ENCODE results near the gene UPK3B.
"Not testable (repeated sequence)": the region's sequence is repeated elsewhere in the genome, so short reads cannot be mapped to it uniquely, and the experiment has no call there.

Gene UPK3B

GRCh38 chr7:76495717-76496116 lies 14.6 kb upstream of the UPK3B start:
- DNase-seq: not testable (repeated sequence)

GRCh38 chr7:76497918-76498582 lies 12.3 kb upstream of the UPK3B start:
- DNase-seq: not testable (repeated sequence)

GRCh38 chr7:76498583-76499200 lies 11.7 kb upstream of the UPK3B start:
- DNase-seq: not testable (repeated sequence)

DNA sequence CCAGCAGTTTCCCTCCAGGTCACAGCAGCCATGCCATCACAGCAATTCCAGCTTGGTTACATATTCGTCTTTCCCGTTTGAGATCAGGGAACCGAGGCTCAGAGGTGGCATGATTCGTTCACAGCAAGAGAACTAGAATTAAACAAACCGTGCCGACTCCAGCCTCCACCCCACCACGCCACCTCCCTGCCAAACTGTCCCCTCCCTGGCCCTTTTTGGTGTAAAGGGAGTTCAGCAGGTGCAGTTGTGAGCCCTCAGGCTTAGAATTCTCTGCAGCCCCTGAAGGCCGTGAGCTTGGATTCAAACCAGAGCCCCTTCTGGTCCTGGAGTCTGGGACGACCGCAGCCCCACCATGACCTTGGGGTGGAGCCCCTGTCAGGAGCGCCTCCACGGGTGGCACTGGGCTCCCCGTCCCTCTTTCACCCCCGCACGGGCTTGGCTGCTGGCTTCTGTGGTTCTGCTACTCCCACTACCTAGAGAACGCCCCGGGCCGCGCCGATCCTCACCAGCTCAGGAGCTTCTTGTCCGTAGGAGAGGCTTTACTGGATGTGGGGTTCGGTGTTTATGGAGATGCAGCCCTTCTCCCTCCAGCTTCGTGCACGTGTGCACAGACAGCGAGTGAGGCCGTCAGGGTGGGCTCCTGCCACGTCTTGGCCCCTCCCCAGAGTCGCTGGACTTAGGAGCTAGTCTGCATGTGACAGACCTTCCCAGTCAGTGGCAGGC lies 11.0 kb upstream of the UPK3B start:
- not testable (repeated sequence) for DNase-seq

- DNase-seq: not testable (repeated sequence)
These were observed 10.5 kb upstream of the UPK3B start for GRCh38 chr7:76499924-76500241.

DNA sequence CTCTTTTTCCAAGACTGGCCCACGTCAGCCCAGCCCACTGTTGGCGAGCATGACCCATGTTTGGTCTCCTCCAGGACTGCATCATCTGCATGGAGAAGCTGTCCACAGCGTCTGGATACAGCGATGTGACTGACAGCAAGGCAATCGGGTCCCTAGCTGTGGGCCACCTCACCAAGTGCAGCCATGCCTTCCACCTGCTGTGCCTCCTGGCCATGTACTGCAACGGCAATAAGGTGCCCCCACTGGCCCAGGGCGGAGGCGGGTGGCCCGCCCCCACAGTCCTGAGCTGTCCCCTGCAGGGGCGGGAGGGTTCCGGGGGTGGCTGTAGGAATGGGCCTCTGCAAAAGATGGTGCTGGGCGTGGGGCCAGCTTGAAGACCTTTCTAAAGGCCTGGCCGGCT lies 8.1 kb upstream of the UPK3B start:
- not testable (repeated sequence) for DNase-seq

DNA sequence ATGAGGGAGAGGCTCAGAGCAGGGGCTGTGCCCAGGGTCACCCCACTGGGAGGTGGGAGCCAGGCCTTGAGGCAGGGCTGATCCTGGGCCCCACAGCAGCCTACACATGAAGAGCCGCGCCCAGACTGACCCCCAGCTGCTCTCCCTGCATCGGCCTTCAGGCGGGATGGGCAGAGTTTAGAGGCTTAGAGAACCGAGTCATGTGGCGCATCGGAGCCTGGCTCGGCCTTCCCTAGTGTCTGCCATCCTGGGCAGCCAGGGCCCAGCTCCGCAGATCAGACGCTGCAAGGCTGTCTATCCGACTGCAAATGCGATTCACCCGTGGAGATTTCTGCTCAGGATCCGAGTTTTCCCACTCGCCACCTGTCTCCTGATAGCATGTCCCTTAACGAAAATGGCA lies 7.5 kb upstream of the UPK3B start:
- not testable (repeated sequence) for DNase-seq

GRCh38 chr7:76503244-76503643 lies 7.1 kb upstream of the UPK3B start:
- not testable (repeated sequence) for DNase-seq

- not testable (repeated sequence) for DNase-seq
These were observed 5.8 kb upstream of the UPK3B start for GRCh38 chr7:76504351-76505167.

DNA sequence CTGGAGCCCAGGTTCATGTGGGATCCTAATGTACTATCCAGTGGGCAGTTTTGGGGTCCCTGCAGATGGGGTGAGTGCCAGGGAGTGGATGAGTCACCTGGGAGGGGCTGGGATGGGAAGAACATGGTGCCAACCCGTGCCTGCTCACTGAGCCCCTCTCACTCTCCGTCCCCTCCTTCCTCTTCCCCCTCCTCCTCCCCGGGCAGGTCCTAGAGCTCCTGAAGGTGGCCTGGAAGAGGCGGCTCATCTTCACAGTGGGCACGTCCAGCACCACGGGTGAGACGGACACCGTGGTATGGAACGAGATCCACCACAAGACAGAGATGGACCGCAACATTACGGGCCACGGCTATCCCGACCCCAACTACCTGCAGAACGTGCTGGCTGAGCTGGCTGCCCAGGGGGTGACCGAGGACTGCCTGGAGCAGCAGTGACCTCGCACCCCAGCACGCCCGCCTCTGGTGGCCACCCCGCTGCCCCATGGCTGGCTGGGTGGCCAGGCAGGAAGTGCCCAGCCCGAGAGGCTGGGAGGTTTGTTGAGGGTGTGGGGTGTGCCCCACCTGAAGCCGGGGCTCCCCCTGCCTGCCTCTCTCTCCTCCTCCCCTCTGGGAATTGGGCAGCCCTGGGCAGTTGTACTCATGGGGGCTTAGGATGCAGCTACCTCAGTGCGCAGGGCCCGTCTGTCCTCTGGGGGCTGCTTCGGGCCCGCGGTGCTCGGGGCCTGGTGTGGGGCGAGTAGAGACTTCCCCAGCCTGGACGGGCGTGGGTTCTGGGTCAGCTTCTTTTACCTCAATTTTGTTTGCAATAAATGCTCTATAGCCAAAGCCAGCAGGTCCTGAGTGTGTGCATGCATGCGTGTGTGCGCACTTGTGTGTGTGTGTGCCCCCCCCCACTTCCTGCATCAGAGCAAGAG lies 4.9 kb upstream of the UPK3B start:
- DNase-seq: no peak

DNA sequence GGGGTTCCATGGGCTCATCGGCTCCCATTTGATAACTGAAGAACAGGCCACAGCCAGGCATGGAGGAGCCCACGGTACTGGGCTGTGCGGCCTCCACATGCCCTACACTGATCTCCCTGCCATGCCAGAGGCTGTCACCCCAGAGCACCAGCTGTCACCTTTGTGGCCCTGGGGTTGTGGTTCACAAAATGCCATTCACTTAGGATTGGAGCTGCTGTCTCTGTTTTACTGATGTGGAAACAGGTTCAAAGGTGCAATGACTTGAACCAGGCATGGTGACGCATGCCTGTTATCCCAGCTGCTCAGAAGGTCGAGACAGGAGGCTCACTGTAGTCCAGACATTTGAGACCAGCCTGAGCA lies 4.3 kb upstream of the UPK3B start:
- DNase-seq: no peak

DNA sequence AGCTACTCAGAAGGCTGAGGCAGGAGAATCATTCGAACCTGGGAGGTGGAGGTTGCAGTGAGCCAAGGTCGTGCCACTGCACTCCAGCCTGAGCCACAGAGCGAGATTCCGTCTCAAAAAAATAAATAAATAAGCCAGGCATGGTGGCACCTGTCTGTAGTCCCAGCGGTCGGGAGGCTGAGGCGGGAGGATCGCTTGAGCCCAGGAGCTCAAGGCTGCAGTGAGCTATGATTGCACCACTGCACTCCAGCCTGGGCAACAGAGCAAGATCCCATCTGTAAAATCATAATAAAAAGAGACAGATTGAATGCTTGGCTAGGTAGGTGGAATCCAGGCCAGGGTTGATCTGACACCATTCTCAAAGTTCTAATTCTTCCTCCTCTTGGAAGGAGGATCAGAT lies 3.7 kb upstream of the UPK3B start:
- not testable (repeated sequence) for DNase-seq

DNA sequence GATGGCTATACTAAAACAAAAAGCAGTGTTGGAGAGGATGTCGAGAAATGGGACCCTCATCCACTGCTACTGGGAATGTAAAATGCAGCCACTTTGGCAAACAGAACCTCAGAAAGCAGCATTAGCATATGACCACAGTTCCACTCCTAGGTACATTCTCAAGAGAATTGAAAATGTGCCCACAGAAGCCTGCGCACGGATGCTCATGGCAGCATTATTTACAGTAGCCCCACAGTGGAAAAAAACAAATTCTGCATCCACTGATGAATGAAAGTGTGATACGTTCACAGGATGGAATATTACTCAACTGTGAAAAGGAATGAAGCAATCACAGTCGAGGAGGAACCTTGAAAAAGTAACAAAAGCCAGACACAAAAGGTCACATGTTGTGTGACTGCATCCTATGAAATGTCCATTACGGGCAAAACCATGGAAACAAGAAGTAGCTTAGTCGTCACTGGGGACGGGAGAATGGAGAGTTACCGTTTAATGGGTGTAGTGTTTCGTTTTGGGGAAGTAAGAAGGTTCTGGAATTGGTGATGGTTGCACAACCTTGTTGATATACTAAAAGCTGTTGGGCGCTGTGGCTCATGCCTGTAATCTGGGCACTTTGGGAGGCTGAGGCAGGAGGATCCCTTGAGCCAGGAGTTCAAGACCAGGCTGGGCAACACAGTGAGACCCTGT lies 2.5 kb upstream of the UPK3B start:
- no peak for DNase-seq

- not testable (repeated sequence) for DNase-seq
These were observed 1.0 kb downstream of the UPK3B start for GRCh38 chr7:76511200-76511910.

DNA sequence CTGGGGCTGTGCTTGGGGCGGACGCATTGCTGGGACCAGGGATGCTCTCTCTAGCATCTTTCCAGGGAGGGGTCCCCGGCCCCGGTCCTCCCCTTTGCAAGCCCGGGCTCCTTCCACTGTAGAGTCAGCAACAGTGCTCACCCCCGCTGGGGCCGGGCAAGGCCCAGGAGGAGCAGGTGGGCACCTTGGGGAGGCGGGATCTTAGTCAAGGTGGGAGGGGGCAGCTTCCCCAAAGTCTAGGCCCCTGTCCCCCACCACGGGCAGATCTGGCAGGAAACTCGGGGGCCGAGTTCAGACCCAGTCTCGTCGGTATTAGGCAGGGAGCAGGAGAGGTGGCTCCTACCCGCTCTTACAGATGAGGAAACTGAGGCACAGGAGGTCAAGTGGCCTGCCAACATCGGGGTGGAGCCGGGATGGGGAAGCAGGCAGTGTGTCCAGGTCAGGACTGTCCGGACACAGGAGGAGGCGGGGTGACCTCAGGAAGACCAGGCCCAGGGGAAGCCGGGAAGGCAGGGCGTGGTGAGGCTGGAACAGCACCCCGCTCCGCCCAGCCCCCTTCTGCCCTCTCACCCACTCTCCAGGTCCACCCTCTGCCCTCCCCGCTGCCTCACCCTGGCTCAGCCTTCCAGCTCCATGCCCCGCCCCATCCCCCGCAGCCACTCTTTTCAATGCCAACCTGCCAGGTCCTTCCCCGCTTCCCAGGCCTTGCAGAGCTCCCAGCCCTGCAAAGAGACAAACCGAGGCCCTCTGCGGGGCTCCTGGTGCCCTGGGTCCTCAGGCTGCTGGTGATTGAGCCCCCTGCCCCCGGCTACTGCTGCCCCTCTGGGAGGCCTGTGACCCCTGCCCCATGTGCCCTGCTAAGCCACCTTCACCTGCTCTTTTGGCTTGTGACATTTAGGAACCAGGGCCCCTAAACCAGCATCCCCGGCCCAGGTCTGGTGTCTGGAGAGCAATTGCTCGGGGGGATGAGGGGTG lies 1.8 kb downstream of the UPK3B start:
- not testable (repeated sequence) for DNase-seq

DNA sequence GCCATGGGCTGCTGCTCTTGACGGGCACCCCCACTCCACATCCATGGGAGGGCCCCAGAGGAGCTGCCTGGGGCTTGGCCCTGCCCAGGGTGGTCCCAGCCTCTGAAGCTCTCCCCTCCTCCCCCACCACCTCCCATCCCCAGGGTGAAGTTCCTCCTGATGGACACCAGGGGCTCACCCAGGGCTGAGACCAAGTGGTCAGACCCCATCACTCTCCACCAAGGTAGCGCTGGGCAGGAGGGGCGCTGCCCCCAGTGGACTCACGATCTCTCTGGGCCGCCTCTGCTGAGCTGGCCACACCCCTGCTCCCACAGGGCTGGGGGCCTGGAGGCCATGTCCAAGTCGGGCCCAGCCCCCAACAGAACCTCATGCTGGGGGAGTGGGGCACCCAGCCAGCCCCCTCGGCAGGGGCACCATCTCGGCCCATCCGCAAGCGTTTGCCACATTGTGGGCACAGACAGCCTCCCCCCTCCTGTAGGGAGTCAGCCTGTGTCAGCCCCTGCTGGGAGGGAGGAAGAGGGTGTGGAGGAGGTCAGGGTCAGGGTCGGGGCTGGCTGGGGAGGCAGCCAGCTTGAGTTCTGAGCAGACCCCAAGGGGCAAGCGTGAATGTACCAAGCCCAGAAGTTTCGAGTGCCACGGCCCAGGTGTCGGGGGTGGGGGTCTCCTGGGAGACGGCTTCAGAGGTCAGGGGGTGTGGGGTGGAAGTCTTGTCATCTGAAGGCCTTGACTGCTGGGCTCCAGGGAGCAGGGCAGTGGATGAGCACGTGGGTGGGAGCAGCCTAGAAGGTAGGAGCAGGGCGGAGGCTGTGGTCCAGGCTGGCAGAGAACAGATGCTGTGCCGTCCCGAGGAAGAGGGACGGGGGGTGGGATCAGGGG lies 2.8 kb downstream of the UPK3B start:
- DNase-seq: no peak

GRCh38 chr7:76513817-76514799 lies 3.8 kb downstream of the UPK3B start:
- no peak for DNase-seq

All from CD4-positive, alpha-beta T cell treated with Interleukin-17A for 4 hours (primary cell).